Hepatocyte (in vitro differentiated cells): ENCODE data around the gene ZNF512B. TPM values are rescaled to one million over a fixed set of nuclear protein-coding genes. Genes with fewer than 3 reads are reported as not detected.

Source experiments
- DNase-seq: peaks from one replicate; pipeline ENCODE4 v3.0.0-alpha.2; 2016; ENCODE audit warnings: low spot score
- H2AFZ ChIP-seq: fragments of 200-600 bp; sonication (generic); 2 replicates; pipeline ENCODE4 v1.6.0; 2016; ENCODE audit warnings: antibody characterized with exemption, mild to moderate bottlenecking
- H3K27ac ChIP-seq: fragments of 200-600 bp; sonication (generic); 2 replicates; pipeline ENCODE4 v1.5.1; 2016; ENCODE audit warnings: mild to moderate bottlenecking
- H3K27me3 ChIP-seq: fragments of 200-600 bp; sonication (generic); 2 replicates; pipeline ENCODE4 v1.6.1; 2016
- H3K36me3 ChIP-seq: fragments of 200-600 bp; sonication (generic); replicated peaks from 2 replicates; pipeline ENCODE4 v1.5.1; 2016; ENCODE audit warnings: low read depth; ENCODE audit not compliant: insufficient read depth
- H3K4me1 ChIP-seq: fragments of 200-600 bp; sonication (generic); 2 replicates; pipeline ENCODE4 v1.5.1; 2016; ENCODE audit warnings: mild to moderate bottlenecking, moderate library complexity; ENCODE audit not compliant: insufficient read depth
- H3K4me2 ChIP-seq: fragments of 200-600 bp; sonication (generic); 2 replicates; pipeline ENCODE4 v1.6.0; 2016
- H3K4me3 ChIP-seq: fragments of 200-600 bp; sonication (generic); 2 replicates; pipeline ENCODE4 v1.5.1; 2016; ENCODE audit warnings: mild to moderate bottlenecking
- H3K79me2 ChIP-seq: fragments of 200-600 bp; sonication (generic); 2 replicates; pipeline ENCODE4 v1.6.0; 2017; ENCODE audit warnings: mild to moderate bottlenecking
- H3K9me2 ChIP-seq: fragments of 200-600 bp; sonication (generic); replicated peaks from 2 replicates; pipeline ENCODE4 v1.6.0; 2017; ENCODE audit warnings: mild to moderate bottlenecking; ENCODE audit not compliant: insufficient read depth
- H3K9me3 ChIP-seq: fragments of 200-600 bp; sonication (generic); 2 replicates; pipeline ENCODE4 v1.5.1; 2016; ENCODE audit warnings: low read depth, mild to moderate bottlenecking
- H4K20me1 ChIP-seq: fragments of 200-600 bp; sonication (generic); 2 replicates; pipeline ENCODE4 v1.6.0; 2016; ENCODE audit warnings: mild to moderate bottlenecking; ENCODE audit not compliant: insufficient read depth, poor library complexity, severe bottlenecking
- EZH2 ChIP-seq: fragments of 200-600 bp; sonication (generic); IDR thresholded peaks from 2 replicates; pipeline ENCODE4 v1.6.1; 2016; ENCODE audit warnings: antibody characterized with exemption, mild to moderate bottlenecking, borderline replicate concordance
- EZH2phosphoT487 ChIP-seq: fragments of 200-600 bp; sonication (generic); IDR thresholded peaks from one replicate; pipeline ENCODE4 v1.6.1; 2018; ENCODE audit warnings: antibody characterized with exemption, mild to moderate bottlenecking, low read depth, moderate library complexity; ENCODE audit not compliant: unreplicated experiment, severe bottlenecking
- WGBS: methylation state at CpG from one replicate; pipeline ENCODE4 v1.1.6; 2016; ENCODE audit warnings: low lambda C conversion rate; ENCODE audit errors: missing lambda C conversion rate; 5-methylcytosine and 5-hydroxymethylcytosine counted together
- polyA plus RNA-seq: library from polyadenylated mRNA; unstranded; fragments of >200 nt; fragmentation: Nextera tagmentation; extraction: Ambion mirVana; gene quantifications from 2 replicates; pipeline ENCODE4 v1.2.1, GENCODE V29; 2016
- total RNA-seq: library from RNA; depleted of rRNA; stranded (reverse); fragments of >200 nt; gene quantifications from 2 replicates; pipeline ENCODE4 v1.2.3, GENCODE V29; 2014
- TF ChIP-seq, protein P1 (sequence below): fragments of 200-600 bp; sonication (generic); IDR thresholded peaks from 2 replicates; pipeline ENCODE4 v1.5.1; 2016; ENCODE audit warnings: antibody characterized with exemption, mild to moderate bottlenecking; ENCODE audit not compliant: poor library complexity

Gene ZNF512B
- total and polyA plus RNA-seq, 2 experiments from 2014 or later = 10.1 to 13.5 TPM

DNA sequence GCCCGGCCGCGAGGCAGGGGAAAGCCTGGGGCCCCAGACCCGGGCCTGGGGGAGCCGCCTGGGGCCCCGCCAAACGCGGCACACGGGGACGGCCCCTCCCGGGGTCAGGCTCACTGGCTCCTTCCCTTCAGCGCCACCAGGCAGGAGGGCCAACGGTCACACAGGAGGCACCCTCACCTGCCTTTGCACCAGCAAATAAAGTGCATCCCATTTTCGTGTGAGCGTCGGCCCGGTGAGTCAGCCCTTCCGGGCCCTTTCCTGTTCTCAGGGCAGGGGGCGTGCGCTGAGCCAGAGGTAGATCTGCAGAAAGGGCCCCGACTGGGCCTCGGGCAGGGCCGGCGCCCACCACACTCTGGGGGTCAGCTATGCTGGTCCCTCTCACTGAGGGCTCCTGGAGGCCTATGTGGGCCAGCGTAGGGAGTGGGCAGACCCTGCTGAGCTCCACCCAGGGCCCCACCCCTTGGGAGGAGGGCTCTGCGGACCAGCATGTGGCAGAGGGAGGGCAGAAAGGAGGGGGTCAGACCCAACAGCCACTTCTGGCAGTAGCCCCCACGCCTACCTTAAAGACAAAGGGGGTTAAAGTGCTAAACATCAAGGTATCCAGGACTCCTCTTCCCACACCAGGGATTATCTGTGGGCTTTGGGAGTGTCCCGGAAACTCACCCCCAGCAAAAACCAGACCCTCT is 12.6 kb downstream of the ZNF512B start:
- no peaks in the 10 kb centered on the region for H3K9me2 ChIP-seq
- peaks cover 15% of the 10 kb centered on the region for H3K4me1 ChIP-seq
- H3K4me3 ChIP-seq = peak overlapping the region; percentile 37
- no peaks in the 10 kb centered on the region for H3K36me3 ChIP-seq
- peak overlapping the region; percentile 92 for H3K4me2 ChIP-seq
- H3K79me2 ChIP-seq = peaks cover 40% of the 10 kb centered on the region
- peaks cover 29% of the 10 kb centered on the region for H4K20me1 ChIP-seq
- no peak for TF ChIP-seq EZH2phosphoT487
- TF ChIP-seq, protein P1, sequence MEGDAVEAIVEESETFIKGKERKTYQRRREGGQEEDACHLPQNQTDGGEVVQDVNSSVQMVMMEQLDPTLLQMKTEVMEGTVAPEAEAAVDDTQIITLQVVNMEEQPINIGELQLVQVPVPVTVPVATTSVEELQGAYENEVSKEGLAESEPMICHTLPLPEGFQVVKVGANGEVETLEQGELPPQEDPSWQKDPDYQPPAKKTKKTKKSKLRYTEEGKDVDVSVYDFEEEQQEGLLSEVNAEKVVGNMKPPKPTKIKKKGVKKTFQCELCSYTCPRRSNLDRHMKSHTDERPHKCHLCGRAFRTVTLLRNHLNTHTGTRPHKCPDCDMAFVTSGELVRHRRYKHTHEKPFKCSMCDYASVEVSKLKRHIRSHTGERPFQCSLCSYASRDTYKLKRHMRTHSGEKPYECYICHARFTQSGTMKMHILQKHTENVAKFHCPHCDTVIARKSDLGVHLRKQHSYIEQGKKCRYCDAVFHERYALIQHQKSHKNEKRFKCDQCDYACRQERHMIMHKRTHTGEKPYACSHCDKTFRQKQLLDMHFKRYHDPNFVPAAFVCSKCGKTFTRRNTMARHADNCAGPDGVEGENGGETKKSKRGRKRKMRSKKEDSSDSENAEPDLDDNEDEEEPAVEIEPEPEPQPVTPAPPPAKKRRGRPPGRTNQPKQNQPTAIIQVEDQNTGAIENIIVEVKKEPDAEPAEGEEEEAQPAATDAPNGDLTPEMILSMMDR = peak; percentile 7
- H3K27me3 ChIP-seq = no peaks in the 10 kb centered on the region
- peak; percentile 84 for DNase-seq
- 4% methylated on average over 27 of the region's 28 CpGs for WGBS
- H3K27ac ChIP-seq = peak overlapping the region; percentile 90
- no peaks in the 10 kb centered on the region for H3K9me3 ChIP-seq
- H2AFZ ChIP-seq = peak overlapping the region; percentile 29

DNA sequence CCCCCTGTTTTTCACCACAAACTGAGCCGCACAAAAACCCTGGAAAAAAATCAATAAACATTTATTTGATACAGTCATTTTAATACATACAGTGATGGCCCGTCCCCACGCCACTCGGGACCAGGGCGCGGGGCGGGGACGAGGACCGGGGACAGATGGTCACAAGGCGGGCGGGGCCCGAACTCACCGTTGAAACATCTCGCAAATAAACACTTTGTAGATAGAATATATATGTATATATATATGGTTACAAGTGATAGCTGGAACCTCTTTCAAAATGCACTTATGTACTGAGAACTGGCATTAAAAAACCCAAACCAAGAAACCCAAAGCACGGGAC is 13.1 kb downstream of the ZNF512B start:
- H3K36me3 ChIP-seq = no peaks in the 10 kb centered on the region

DNA sequence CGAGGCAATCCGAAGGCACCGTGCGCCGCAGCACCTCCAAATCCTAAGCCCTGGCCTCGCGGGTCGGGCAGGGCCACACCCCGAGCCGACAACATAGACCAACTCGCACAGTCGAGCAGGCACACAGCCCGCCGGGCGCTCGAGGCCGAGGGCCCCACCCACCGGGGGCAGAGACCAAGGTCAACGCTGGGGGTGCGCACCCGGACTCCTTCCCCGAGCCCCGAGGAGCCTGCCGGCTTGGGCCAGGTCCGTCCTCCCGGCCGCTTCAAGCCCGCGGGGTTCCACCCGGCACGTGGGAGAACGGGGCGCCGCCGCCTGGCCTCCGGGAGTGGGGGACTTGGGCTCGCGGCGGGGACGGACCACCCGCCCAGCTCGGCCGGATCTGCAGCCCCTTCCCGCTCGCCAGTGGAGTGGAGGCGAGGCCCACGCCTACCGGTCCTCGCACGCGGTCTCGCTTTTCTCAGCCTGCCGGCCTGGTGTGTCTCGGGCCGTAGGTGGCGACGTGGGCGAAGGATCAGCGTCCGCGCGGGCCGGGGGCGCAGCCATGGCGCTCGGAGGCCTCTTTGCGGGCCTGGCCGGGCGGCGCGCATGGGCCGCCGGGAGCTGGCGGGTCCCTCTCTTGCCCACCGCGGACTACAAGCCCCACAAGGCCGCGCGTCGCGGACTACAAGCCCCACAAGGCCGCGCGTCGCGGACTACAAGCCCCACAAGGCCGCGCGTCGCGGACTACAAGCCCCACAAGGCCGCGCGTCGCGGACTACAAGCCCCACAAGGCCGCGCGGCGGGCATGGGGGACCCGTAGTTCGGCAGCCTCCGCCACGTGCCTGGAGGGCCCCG is 13.7 kb downstream of the ZNF512B start, which contains the start of gene UCKL1:
UCKL1 (minus strand) TSS at position 590 of the 837 bp plus-strand sequence; CDS start at position 546, 44 bp downstream.
- no peaks in the 10 kb centered on the region for H3K36me3 ChIP-seq

More for the DNA sequence above, 13.1 kb downstream of the ZNF512B start:
- no peaks in the 10 kb centered on the region for H3K9me3 ChIP-seq
- TF ChIP-seq EZH2 (no peak), EZH2phosphoT487 (no peak)
- TF ChIP-seq, protein P1 = no peak
- under 1% methylated on average over 14 of the region's 15 CpGs for WGBS
- H3K27me3 ChIP-seq = no peaks in the 10 kb centered on the region
- peak overlapping the region; percentile 92 for H3K4me2 ChIP-seq
- H3K4me3 ChIP-seq = peak overlapping the region; percentile 37
- peak overlapping the region; percentile 90 for H3K27ac ChIP-seq
- no peaks in the 10 kb centered on the region for H3K9me2 ChIP-seq
- peaks cover 45% of the 10 kb centered on the region for H3K79me2 ChIP-seq
- no peak for DNase-seq
- H4K20me1 ChIP-seq = peaks cover 34% of the 10 kb centered on the region
- peaks cover 15% of the 10 kb centered on the region for H3K4me1 ChIP-seq
- H2AFZ ChIP-seq = peak overlapping the region; percentile 29

More for the DNA sequence above, 13.7 kb downstream of the ZNF512B start, which contains the start of gene UCKL1:
- peak within 1 kb of the TSS; percentile 98 for H3K27ac ChIP-seq
- 1% methylated on average over 49 of the region's 105 CpGs for WGBS
- H3K9me2 ChIP-seq = no peaks in the 10 kb centered on the region
- H3K79me2 ChIP-seq = peaks cover 51% of the 10 kb centered on the region
- peak within 1 kb of the TSS; percentile 92 for H3K4me2 ChIP-seq
- H4K20me1 ChIP-seq = peaks cover 40% of the 10 kb centered on the region
- H2AFZ ChIP-seq = peak within 1 kb of the TSS; percentile 87
- DNase-seq = peak; percentile 96
- peaks cover 15% of the 10 kb centered on the region for H3K4me1 ChIP-seq
- no peaks in the 10 kb centered on the region for H3K27me3 ChIP-seq
- no peaks in the 10 kb centered on the region for H3K9me3 ChIP-seq
- H3K4me3 ChIP-seq = peak within 1 kb of the TSS; percentile 96
- TF ChIP-seq EZH2phosphoT487 (no peak), EZH2 (no peak)
- TF ChIP-seq, protein P1 = no peak
